HG03432 (cell line): Measurements from ENCODE around the gene THBS2.
"Not testable (repeated sequence)": the region's sequence is repeated elsewhere in the genome, so short reads cannot be mapped to it uniquely, and the experiment has no call there.

ENCODE experiments used
- ATAC-seq: cut with Tn5 transposase; IDR thresholded peaks from one replicate; pipeline ENCODE4 v1.9.1; 2021; ENCODE audit warnings: mild to moderate bottlenecking, moderate library complexity; ENCODE audit not compliant: unreplicated experiment

The THBS2 gene

DNA sequence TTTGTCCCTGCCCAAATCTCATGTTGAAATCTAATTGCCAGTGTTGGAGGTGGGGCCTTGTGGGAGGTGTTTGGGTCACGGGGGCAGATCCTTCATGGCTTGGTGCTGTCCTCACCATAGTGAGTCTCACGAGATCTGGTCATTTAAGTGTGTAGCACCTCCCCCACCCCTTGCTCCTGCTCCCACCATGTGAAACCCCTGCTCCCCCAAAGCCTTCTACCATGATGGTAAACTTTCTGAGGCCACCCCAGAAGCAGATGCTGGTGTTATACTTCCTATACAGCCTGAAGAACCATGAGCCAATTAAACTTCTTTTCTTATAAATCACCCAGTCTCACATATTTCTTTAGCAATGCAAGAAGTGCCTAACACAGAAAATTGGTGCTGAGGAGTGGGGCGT lies 19.9 kb upstream of the THBS2 start:
- ATAC-seq, result no peak

DNA sequence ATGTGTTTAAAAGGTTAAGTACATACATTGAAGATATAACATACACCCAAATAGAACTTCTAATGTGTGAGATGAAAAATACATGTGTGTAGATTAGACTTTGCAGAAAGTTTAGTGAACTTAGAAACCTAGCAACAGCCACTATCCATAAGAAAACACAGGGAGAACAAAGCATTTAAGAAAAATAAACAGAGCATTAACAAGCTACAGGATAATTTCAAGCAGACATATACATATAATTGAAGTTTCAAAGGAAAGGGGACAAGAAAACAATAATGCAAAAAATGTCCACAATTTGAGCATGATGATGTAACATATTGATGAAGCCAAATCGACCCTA lies 18.2 kb upstream of the THBS2 start:
- no peak for ATAC-seq

DNA sequence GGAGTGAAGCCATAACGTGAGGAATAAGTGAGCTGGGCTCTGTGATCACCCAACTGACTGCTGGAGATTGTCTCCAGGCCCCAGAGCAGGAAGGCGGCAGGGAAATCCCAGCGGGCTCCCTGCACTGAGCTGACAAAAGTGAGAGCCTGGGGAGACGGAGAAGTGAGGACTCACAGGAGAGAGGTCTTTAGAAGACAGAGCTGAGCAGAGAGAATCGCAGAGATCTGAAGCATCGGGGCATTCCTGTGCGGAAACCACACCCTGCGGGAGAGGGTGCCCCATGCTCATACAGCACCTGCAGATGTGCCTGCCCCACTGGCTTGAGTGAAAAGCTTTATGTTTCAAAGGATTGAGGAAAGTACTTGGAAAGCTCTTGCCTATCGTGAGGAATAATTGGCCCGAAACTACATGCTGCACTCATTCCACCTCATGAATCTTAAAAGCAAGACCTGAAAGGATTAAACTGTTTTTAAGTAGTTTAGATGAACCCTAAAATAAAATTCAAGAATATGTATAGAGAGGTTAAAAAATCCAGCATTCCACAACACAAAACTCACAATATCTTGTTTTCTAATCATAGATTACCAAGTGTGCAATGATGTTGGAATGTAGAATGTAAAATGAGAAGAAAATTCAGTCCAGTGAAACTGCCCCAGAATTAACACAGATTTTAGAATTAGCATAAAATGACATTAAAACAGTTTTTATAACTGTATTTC lies 17.7 kb upstream of the THBS2 start:
- ATAC-seq, result no peak

DNA sequence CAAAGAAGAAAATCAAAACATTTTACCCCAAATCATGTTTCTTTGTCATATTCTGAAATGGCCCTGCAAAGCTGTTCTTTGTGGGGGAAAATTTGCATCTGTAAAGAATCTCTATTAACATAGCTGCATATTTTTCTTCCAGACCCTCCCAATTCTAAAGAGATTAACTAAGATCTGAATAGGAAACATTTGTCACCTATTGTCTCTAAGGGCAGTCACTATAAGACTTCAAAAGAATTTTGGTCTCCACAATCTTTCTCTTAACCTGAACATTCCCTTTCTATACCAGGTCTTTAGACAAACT lies 16.4 kb upstream of the THBS2 start:
- ATAC-seq, result not testable (repeated sequence)

DNA sequence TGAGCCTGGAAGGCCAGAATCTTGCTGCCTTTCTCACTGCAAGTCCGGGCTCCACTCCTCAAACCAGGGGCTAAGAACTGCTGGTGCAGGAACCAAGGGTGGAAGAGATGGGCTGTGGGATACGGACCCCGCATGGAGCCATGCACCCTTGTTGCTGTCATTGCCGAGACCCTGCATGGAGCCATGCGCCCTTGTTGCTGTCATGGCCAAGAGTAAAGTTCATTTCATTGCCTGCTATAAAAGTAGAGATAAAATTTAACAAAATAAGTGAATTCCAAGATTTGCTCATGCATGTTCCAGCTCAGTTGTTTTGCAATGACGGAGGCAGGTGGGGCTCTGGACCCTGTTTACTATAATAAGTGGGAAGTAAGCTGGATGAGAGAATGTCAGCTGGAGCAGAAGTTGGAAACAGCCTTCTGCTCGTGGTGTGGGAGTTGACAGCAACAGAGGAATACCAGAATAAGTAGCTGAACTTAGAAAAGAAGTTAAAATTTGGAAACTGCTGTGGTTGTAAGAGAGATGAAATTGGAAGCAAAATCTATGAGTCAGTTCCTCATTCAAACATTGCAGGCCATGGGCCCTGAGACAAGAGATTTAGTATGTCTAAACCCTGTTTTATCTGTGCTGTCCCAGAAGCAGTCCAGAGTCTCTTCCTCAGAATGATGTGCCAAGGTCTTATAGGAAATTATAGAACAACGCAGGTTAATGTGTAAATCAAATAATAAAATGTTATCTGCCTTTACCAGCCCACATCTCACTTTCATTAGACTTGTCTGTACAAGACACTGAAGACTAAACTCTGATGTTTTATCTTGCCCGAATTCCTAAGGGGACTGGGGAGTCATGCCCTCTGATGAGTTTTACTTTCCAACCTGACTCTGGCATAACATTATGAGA lies 15.8 kb upstream of the THBS2 start:
- no peak for ATAC-seq

DNA sequence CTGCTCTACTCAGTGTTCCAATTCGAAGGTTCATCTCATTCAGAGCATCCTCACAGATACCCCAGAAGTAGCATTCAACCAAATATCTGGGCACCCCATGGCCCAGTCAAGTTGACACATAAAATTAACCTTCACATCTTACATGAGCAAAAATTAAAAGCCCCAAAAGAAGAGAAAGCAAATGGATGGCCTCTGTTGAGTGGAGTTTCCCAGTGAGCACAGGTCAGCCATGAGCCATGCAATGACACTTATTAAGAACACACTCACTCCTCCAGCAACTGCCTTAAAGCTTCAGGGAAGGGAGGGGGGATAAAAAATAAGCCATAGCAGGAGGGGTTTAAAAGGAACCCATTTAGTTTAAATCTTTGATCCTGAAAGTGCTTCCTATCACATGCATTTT lies 14.6 kb upstream of the THBS2 start:
- no peak for ATAC-seq

DNA sequence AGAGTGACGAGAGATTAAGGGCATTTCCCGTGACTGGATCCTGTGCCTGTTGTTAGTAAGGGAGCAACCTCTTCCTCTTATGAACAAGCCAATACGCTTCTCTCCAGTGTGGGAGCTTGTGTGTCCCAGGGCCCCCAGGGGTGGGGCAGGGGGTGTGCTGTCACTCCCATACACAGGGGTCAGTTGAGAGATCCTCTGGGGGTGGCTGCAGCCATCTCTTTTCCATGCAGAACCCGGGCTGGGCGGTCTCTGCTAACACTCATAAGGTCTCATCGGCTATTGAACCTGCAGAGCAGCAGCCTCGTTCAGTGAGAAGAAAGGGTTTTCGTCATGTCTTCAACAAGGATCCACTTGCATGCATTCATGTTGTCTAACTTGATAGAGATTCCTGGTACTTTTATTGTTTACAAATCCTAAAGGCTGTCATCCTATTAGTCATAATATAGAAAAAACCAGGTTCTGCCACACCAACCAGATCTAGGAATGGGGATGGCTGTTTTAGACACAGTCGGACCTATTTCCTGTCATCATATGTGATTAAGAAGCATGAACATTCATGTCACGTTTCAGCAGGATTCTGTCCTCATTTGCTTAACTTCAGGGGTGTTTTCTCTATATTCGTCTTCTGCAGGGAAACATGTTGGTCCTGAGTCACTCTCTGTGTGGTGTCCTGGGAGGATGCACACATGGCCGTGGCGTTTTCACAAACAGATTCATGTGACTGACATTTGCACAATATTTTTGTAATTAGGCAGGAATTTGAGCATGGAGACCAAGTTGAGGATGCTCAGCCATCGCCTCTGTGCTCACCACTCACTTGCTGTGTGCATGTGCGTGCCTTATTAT lies 13.3 kb upstream of the THBS2 start:
- ATAC-seq, result no peak

DNA sequence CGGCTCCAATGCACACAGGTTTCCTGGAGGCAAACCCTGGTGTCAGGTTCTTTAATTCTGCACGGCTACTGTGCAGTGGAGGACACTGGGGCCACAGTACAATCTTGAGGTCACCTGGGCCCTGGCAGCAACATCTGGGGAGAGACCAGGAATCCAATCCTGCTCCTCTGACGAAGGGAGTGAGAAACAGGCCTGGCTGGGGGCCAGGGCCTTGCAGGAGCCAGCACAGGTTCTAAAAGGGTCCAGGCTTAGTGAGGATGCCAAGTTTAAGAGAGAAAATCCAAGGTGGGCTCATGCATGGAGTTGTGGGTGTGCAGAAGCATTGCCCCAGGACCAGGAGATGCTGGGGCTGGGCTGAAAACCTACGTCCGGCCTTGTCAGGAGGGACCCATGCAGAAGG lies 12.6 kb upstream of the THBS2 start:
- ATAC-seq, result no peak

DNA sequence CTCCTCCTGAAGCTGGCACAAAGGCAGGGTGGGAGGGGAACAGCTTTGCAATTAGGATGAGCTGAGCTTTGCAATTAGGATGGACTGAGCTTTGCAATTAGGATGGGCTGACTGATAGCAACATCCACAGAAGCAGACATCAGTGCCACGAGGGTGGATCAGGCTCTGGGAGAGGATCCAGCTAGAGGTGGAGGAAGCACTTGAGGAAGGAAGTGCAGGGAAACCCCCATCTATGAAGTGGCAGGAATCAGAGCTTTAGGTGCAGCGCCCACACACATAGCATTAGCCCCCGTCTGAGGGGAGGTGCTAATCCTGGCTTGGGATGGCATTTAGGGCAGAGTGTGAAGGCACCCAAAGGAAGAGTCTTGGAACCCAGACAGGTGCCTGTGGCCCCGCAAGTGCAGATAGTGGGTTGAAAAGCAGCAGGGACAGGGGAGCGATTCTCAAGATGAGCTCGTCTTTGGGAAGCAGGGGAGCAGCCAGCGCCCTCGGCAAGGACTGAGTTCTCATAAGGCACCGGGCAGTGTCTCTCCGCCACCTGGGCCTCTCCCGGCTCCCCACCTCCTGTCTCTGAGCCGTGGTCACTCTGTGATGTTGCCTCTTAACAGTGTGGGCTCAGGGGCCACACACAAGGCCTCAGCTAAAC lies 12.0 kb upstream of the THBS2 start:
- no peak for ATAC-seq

DNA sequence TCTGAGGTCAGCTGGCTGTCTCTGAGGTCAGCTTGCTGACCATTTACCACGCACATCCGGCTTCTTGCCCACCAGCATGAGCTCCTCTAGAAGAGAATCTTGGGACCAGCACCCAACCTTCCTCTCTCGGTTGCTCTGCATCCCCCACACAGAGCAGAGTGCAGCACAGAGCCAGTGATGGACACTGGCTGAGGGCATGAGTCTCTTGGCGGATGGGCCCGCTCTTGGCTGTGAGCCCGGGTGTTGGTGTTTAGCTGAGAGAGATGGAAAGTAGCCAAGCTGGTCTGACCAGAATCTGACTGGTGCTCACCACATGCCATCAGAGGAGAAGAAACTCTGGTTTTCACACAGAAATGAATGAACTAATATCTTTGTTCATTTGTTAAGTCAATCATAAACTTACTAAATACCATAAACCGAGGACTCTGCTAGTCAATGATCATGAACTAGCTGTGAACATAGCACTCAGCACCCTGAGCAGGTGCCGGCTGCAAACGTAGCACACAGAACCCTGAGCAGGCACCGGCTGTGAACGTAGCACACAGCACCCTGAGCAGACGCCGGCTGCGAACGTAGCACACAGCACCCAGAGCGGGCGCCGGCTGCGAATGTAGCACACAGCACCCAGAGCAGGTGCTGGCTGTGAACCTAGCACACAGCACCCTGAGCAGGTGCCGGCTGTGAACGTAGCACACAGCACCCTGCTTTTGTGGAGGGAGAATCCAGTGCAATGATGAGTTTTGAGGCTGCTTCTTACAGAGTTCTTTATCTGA lies 10.4 kb upstream of the THBS2 start:
- no peak for ATAC-seq

DNA sequence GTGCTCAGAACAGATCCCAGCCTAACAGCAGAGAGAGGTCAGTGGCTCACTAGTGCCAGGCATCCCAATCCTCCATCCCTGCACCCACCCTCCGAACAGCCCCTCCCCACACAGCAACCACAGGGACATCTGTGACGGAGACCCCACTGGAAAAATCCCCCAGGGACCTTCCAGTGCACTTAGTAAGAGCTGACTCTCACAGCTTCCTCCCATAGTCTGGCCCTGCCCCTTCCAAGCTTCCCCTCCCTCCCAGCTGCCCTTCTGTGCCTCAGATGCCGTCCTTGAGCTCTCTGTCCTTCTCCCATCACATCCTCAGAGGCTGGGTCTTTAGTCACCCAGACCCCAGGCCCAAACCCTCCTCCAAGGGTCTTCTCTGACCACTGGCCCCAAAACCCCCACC lies 9.7 kb upstream of the THBS2 start:
- ATAC-seq, result no peak

DNA sequence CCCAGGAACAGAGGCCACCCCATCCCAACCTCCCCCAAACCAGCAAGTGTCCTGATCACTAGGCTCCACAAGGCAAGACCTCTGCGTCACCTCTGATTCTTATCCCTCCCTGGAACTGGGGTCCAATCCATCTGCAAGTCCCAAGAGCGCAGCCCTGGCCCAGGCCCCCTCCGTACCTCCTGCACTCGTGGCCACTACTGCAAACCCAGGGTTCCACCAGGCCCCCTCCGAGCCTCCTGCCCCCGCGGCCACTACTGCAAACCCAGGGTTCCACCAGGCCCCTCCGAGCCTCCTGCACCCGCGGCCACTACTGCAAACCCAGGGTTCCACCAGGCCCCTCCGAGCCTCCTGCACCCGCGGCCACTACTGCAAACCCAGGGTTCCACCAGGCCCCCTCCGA lies 9.0 kb upstream of the THBS2 start:
- ATAC-seq, result not testable (repeated sequence)

DNA sequence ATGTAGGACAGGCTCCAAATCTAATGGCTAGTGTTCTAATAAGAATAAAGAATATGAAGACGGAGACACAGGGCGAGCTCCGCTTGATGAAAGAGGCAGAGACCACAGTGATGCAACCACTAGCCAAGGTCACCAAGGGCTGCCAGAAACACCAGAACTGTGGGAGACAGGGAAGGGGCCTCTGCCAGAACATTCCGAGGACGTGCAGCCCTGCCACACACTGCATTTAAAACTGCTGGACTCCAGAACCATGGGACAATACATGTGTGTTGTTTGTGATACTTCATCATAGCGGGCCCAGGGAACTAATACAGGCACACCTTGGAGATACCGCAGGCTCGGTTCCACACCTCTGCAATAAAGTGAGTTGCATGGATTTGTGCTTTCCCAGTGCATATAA lies 2.9 kb upstream of the THBS2 start:
- no peak for ATAC-seq

DNA sequence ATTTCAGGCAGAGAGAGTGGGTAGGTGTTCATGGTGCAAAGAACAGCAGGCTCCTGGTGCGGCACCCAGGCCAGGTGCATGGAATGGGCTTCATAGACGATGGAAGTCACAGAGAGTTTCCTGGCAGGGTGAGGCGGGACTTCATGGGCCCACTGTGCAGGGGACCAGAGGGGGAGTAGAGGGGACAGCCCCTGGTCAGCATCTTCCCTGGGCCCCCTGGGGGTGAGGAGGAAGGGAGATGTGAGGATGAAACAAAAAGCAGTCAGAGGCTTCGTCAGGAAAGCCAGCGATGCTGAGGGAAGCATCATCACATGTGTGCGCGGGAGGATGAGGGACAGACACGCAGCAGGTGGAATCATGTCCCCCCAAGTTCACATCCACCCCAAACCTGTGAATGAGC lies 2.4 kb upstream of the THBS2 start:
- ATAC-seq, result no peak

DNA sequence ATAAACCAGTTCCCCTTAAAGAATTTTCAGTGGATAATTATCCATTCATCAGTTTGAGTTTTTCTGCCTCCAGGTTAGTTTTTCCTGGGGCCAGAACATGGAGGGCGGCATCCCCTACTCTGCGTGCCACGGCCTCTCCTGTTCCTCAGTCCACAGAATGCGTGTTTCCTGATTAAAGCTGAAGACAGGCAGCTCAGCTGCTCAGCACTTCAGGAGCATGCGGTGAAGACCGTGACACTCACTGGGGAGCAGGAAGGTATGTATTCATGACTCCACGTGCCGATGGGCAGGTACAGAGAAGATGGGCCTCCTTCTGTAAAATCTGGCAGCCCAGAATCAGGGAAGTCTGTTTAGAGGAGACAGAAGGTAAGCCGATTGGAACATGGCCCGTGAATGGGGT lies 2.0 kb upstream of the THBS2 start:
- ATAC-seq, result no peak

DNA sequence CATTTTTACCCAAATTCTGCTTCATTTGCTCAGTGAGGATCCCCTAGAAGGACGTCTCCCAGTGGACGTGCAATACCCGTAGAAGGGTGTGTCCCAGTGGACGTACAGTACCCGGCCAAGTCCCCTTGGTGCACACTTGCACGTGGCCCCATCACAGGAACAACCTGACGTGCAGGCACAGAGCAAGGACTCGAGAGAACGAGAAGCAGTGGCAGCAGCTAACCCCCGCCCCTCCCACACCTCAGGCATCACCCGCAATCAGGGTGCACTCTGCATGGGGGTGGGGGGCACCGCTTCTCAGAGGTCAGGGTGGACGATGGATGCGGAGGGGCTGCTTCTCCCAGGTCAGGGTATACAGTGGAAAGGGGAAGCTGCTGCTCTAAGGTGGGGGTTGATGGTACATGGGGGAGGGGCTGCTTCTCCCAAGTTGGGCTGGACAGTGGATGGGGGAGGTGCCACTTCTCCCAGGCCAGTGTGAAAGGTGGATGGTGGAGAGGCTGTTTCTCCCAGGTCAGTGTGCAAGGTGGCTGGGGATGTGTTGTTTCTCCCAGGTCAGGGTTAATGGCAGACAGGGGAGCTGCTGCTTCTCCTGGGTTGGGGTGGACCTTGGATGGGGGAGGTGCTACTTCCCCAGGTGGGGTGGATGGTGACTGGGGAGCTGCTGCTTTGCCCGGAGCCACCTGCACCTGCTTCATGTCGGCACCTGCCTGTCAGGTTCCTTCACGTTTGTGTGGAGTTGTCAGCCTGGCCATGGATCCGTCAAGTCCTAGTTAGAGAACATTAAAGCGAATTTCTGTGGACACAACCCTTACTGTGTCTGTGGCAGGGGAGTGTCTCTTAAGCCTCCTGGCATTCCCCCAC lies 1.0 kb upstream of the THBS2 start:
- no peak for ATAC-seq

DNA sequence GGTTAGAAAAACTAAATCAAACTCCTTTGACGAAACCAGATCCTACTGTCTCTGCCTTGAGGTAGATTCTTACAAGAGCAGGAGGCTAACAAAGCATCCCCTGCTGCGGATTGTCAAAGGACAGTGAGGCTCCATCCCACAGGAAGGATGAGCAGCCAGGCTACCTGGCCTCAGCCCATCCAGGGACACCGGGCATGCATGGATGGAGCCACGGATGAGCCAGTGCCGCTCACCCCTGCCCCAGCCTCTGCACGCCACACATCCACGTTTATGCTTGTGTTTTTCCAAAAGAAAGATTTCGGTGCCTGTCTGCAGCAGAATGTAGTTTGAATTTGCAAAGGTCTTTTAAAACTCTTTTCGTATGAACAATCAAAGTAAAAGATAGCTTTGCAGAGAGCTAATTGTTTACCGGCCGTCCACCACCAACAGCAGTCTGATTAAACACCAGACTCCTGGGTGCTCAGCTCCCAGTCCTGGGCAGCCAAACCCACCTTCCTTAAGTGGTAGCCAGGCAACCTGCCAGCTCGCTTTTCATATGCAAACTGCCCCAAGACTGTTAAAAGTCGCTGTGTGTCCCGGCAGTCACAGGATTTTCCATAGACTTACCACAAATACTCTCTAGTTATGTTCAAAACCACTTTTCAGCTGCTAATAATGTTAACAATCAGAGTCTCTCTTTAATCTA lies 999 bp downstream of the THBS2 start:
- no peak for ATAC-seq

DNA sequence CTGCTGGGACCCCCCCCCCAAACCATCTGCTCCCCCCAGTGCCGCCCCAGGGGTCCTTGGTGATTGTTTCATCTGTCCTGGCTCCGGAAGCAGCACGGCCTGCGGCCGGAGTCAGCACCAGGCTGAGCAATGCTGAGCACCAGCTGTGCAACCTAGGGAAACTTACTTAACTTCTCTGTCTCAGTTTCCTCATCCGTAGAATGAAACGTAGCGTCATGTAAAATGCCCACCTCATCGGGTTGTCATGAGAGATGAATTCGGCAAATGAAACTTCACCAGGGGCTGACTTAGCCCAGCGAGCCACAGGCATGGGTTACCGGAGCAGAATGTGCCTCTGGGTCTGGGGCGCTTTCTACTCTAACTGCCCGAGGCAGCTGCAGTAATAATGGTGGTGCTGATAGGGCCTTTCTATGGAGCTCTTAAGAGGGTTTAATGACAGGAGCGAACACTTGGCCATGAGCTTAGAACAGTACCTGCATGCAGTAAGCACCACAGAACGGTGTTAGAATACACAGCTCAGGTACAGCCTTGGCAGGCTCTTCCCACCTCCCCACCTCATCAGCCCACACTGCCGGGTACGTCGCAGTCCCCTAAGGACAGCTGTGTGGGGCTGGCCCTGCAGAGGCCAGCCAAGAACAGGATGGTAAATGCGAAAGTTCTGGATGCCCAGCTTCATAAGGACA lies 1.7 kb downstream of the THBS2 start:
- no peak for ATAC-seq
